Measurements from ENCODE around the gene OBP2B.
"Not testable (repeated sequence)": the region's sequence is repeated elsewhere in the genome, so short reads cannot be mapped to it uniquely, and the experiment has no call there.

OBP2B gene

DNA sequence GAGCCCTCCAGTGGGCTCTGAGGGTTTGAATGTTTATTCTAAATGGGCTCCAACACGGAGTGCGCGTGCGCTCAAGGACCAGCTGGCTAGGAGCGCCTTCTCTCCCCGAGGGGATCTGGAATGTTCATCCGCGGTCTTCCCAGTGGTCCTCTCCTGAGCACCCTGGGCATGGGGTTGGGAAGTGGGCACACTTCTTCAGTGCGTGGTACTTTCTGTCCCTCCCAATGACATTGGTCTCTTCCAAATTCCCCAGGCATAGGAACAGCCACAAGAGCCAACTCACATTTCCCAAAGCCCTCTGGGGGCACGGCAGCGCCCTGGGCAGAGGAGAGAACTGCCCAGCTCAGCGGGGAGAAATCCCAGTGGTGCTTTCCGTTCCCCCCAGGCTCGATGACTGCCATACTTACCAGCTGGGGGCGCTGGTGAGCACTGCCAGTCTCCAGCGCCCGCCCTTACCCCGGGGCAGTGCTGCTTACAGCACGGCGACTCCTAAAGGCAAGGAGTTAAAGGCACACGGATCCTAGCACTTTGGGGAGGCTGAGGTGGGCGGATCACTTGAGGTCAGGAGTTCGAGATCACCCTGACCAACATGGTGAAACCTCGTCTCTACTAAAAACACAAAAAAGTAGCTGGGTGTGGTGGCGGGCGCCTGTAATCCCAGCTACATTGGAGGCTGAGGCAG lies 29.9 kb upstream of the OBP2B start:
- peaks cover 2% of the 10 kb centered on the region for H3K9me3 ChIP-seq (ENCODE audit: insufficient read depth, low read depth, low read length)
- H3K79me2 ChIP-seq (ENCODE audit: control insufficient read depth, insufficient read depth, low read length, poor library complexity), result no peaks in the 10 kb centered on the region
- H2AFZ ChIP-seq (ENCODE audit: insufficient read depth, low read length, poor library complexity), result peak overlapping the region; percentile 87
- peaks cover 10 to 14% of the 10 kb centered on the region in 2 experiments for H3K4me1 ChIP-seq (ENCODE audit: control insufficient read depth in 1 of 2, insufficient read depth in 2 of 2, low read length in 2 of 2)
- H2BK12ac ChIP-seq (ENCODE audit: low read length), result peak overlapping the region; percentile 15
- peak overlapping the region; percentile 66 for H3K4me2 ChIP-seq (ENCODE audit: low read length)
- no peak overlapping the region for H3K9ac ChIP-seq (ENCODE audit: low read length)
- H3K27me3 ChIP-seq (ENCODE audit: insufficient read depth, low read length), result no peaks in the 10 kb centered on the region
- peak; percentile 67 to 76 for DNase-seq
- H3K18ac ChIP-seq (ENCODE audit: low read length), result peak overlapping the region; percentile 52
- peak overlapping the region; percentile 42 for H3K14ac ChIP-seq (ENCODE audit: low read length)
- H4K8ac ChIP-seq (ENCODE audit: low read depth, low read length), result peak overlapping the region; percentile 83
- no CpG with 5 or more reads among the region's 26 CpGs for WGBS (ENCODE audit: extremely low coverage, insufficient coverage, insufficient read length)
- peaks cover 9% of the 10 kb centered on the region for H3K79me1 ChIP-seq (ENCODE audit: low read length)
- no peaks in the 10 kb centered on the region for H3K36me3 ChIP-seq (ENCODE audit: control insufficient read depth in 1 of 2, insufficient read depth in 2 of 2, low read length in 2 of 2)
- no peak overlapping the region for H2AK5ac ChIP-seq (ENCODE audit: low read length)
- peak overlapping the region; percentile 41 for H3K4me3 ChIP-seq (ENCODE audit: low read depth, low read length)
- H2BK5ac ChIP-seq (ENCODE audit: low read depth, low read length, poor library complexity), result no peak overlapping the region
- peak overlapping the region; percentile 39 for H2BK120ac ChIP-seq (ENCODE audit: insufficient read depth, low read length, poor library complexity)
- peak overlapping the region; percentile 6 for H3K27ac ChIP-seq (ENCODE audit: low read depth, low read length)
- peak overlapping the region; percentile 59 for H4K91ac ChIP-seq (ENCODE audit: low read depth, low read length)
- no peak overlapping the region for H3K23ac ChIP-seq (ENCODE audit: low read length)
- H4K12ac ChIP-seq (ENCODE audit: low read depth, low read length), result peak overlapping the region; percentile 19
- no peak overlapping the region for H3K4ac ChIP-seq (ENCODE audit: low read depth, low read length)

DNA sequence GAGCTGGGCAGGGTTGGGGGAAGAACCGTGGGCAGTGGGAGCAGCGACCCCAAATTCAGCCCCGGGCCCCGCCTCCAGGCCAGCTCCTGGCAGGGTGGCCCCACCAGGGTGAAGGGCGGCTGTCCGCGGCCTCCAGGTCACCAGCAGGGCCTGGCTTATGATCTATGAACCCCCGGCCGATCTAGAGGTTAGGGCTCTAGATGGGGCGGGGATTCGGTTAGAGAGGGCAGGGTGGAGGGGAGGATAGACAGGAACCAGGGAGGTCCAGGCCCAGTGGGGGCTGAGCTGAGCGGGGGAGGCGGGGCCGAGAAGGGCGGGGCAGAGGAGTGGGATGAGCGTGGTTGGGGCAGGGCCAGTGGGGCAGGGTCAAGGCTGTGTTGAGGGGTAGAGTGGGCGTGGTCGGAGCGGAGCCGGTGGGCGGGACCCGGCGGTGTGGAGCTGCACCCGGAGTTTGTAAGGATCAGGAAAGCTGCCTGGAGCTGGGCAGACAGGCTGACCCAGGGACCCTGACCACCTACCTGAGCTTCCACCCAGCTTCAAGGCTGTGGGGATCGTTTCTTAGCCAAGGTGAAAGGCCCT lies 29.3 kb upstream of the OBP2B start:
- Histone ChIP-seq H3K27me3 (ENCODE audit: insufficient read depth, low read length) (no peaks in the 10 kb centered on the region), H3K27ac (ENCODE audit: low read depth, low read length) (peak overlapping the region; percentile 6), H3K14ac (ENCODE audit: low read length) (no peak overlapping the region), H2BK12ac (ENCODE audit: low read length) (peak overlapping the region; percentile 82), H4K8ac (ENCODE audit: low read depth, low read length) (peak overlapping the region; percentile 83), H3K9me3 (ENCODE audit: insufficient read depth, low read depth, low read length) (peaks cover 4% of the 10 kb centered on the region), H3K4me3 (ENCODE audit: low read depth, low read length) (peak overlapping the region; percentile 41), H3K4me1 (ENCODE audit: control insufficient read depth in 1 of 2, insufficient read depth in 2 of 2, low read length in 2 of 2) (peaks cover 10 to 14% of the 10 kb centered on the region in 2 experiments), H2BK5ac (ENCODE audit: low read depth, low read length, poor library complexity) (no peak overlapping the region), H3K18ac (ENCODE audit: low read length) (peak overlapping the region; percentile 52), H3K4me2 (ENCODE audit: low read length) (peak overlapping the region; percentile 66), H2BK120ac (ENCODE audit: insufficient read depth, low read length, poor library complexity) (peak overlapping the region; percentile 54), H2AFZ (ENCODE audit: insufficient read depth, low read length, poor library complexity) (peak overlapping the region; percentile 87), H2AK5ac (ENCODE audit: low read length) (no peak overlapping the region), H3K23ac (ENCODE audit: low read length) (no peak overlapping the region), H3K79me2 (ENCODE audit: control insufficient read depth, insufficient read depth, low read length, poor library complexity) (no peaks in the 10 kb centered on the region), H3K4ac (ENCODE audit: low read depth, low read length) (no peak overlapping the region), H3K36me3 (ENCODE audit: control insufficient read depth in 1 of 2, insufficient read depth in 2 of 2, low read length in 2 of 2) (no peaks in the 10 kb centered on the region), H3K9ac (ENCODE audit: low read length) (no peak overlapping the region), H4K12ac (ENCODE audit: low read depth, low read length) (peak overlapping the region; percentile 85), H4K91ac (ENCODE audit: low read depth, low read length) (peak overlapping the region; percentile 70), H3K79me1 (ENCODE audit: low read length) (peaks cover 9% of the 10 kb centered on the region)
- no CpG with 5 or more reads among the region's 25 CpGs for WGBS (ENCODE audit: extremely low coverage, insufficient coverage, insufficient read length)
- DNase-seq, result peak in 1 of 2 donors; percentile 39

DNA sequence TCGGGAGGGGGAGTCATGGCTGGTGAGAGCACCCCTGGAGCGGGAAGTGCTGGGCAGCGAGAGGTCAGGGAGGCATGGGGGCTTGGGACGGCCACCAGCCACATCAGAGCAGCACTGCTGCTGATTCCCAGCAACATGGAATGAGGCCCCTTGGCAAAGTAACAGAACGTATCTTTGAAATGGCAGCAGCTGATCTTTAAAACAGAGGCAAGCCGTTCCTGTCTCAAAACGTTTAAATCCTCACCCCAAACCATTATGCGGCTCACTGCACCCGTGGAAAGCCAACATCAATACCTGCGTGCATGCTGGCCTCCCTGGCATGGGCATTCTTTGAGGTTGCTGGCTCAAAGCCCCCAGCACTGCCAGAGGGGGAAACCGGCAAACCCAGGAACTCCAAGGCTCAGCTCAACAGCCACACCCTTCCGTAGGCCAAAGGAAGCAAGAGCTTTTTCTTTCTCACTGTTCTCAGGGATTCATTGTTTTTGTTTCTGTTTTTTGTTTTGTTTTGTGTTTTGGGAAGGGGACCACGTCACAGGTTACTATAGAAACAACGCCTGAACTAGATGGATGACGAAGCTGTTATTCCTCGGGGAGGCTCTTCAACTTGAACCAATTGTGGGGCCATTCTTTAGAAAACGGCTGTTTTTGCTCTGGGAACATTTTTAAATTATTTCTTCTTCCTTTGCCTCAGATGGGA lies 28.1 kb upstream of the OBP2B start:
- Histone ChIP-seq H3K9ac (ENCODE audit: low read length) (no peak overlapping the region), H3K79me2 (ENCODE audit: control insufficient read depth, insufficient read depth, low read length, poor library complexity) (no peaks in the 10 kb centered on the region), H2BK120ac (ENCODE audit: insufficient read depth, low read length, poor library complexity) (no peak overlapping the region), H3K4me1 (ENCODE audit: control insufficient read depth in 1 of 2, insufficient read depth in 2 of 2, low read length in 2 of 2) (peaks cover 10 to 14% of the 10 kb centered on the region in 2 experiments), H4K91ac (ENCODE audit: low read depth, low read length) (no peak overlapping the region), H4K12ac (ENCODE audit: low read depth, low read length) (no peak overlapping the region), H3K23ac (ENCODE audit: low read length) (no peak overlapping the region), H4K8ac (ENCODE audit: low read depth, low read length) (no peak overlapping the region), H2AK5ac (ENCODE audit: low read length) (no peak overlapping the region), H2BK12ac (ENCODE audit: low read length) (no peak overlapping the region), H2AFZ (ENCODE audit: insufficient read depth, low read length, poor library complexity) (no peak overlapping the region), H3K27me3 (ENCODE audit: insufficient read depth, low read length) (no peaks in the 10 kb centered on the region), H3K9me3 (ENCODE audit: insufficient read depth, low read depth, low read length) (peaks cover 4% of the 10 kb centered on the region), H3K27ac (ENCODE audit: low read depth, low read length) (no peak overlapping the region), H3K18ac (ENCODE audit: low read length) (no peak overlapping the region), H2BK5ac (ENCODE audit: low read depth, low read length, poor library complexity) (no peak overlapping the region), H3K4ac (ENCODE audit: low read depth, low read length) (no peak overlapping the region), H3K4me3 (ENCODE audit: low read depth, low read length) (no peak overlapping the region), H3K36me3 (ENCODE audit: control insufficient read depth in 1 of 2, insufficient read depth in 2 of 2, low read length in 2 of 2) (no peaks in the 10 kb centered on the region), H3K79me1 (ENCODE audit: low read length) (peaks cover 9% of the 10 kb centered on the region), H3K14ac (ENCODE audit: low read length) (no peak overlapping the region), H3K4me2 (ENCODE audit: low read length) (no peak overlapping the region)
- peak in 1 of 2 donors; percentile 39 for DNase-seq
- WGBS (ENCODE audit: extremely low coverage, insufficient coverage, insufficient read length), result no CpG with 5 or more reads among the region's 17 CpGs

DNA sequence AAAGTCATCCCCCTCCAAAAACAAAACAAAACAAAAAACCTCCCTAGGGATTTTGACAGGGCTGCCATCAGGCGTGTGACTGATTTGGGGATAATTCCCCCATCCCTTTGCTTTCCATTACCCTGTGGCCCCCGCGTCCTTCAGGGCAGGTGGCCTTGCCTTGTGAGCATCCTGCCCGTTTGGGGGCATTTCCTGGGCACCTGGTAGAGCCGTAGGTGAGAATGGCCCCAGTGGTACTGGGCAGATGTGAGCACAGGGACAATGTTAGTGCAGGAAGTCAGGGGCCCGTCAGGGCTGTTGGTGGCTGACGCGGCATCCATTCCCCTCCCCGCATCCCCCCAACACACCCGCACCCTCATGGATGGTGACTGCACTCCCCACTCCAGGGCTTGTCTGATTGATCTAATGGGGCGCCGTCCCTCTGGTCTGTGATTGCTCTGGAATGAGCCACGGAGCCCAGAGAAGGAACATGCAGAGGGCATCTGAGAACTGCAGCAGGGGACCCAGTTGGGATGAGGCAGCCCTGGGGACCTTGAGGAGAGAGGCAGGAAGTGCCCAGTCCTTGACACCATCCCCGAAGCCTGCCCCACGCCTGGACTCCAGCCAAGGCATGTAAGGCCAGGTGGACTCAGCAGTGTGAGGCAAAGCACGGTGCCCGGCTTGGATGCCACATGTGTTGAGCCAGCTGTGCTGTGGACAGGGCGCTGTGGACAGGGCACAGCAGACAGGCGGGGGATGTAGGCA lies 27.4 kb upstream of the OBP2B start:
- H3K79me1 ChIP-seq (ENCODE audit: low read length); H3K4ac ChIP-seq (ENCODE audit: low read depth, low read length); H3K18ac ChIP-seq (ENCODE audit: low read length); H3K9ac ChIP-seq (ENCODE audit: low read length); H4K91ac ChIP-seq (ENCODE audit: low read depth, low read length); H3K23ac ChIP-seq (ENCODE audit: low read length); H2AK5ac ChIP-seq (ENCODE audit: low read length); H3K36me3 ChIP-seq (ENCODE audit: control insufficient read depth in 1 of 2, insufficient read depth in 2 of 2, low read length in 2 of 2); H4K12ac ChIP-seq (ENCODE audit: low read depth, low read length); H3K4me3 ChIP-seq (ENCODE audit: low read depth, low read length); H3K27ac ChIP-seq (ENCODE audit: low read depth, low read length); H3K4me2 ChIP-seq (ENCODE audit: low read length); H4K8ac ChIP-seq (ENCODE audit: low read depth, low read length); H3K27me3 ChIP-seq (ENCODE audit: insufficient read depth, low read length); H2BK120ac ChIP-seq (ENCODE audit: insufficient read depth, low read length, poor library complexity); DNase-seq; H3K79me2 ChIP-seq (ENCODE audit: control insufficient read depth, insufficient read depth, low read length, poor library complexity); H2BK12ac ChIP-seq (ENCODE audit: low read length); H2BK5ac ChIP-seq (ENCODE audit: low read depth, low read length, poor library complexity); H3K14ac ChIP-seq (ENCODE audit: low read length); H3K9me3 ChIP-seq (ENCODE audit: insufficient read depth, low read depth, low read length): not testable (repeated sequence)
- Histone ChIP-seq H3K4me1 (ENCODE audit: control insufficient read depth in 1 of 2, insufficient read depth in 2 of 2, low read length in 2 of 2) (peaks cover 10 to 14% of the 10 kb centered on the region in 2 experiments), H2AFZ (ENCODE audit: insufficient read depth, low read length, poor library complexity) (peak overlapping the region; percentile 3)
- WGBS (ENCODE audit: extremely low coverage, insufficient coverage, insufficient read length), result no CpG with 5 or more reads among the region's 19 CpGs

Data from trophoblast cell (in vitro differentiated cells and primary cell).